Naive B cell (primary cell): ENCODE results near the gene MRPL14. TPM values are rescaled to one million over a fixed set of nuclear protein-coding genes. Genes with fewer than 3 reads are reported as not detected.

Experiments
- ATAC-seq, 2 donors: fragments of 150-1000 bp; cut with Tn5 transposase; 2 replicates each; pipeline ENCODE4 v1.10.0; 2021; ENCODE audit warnings: low read depth in 2 of 2, mild to moderate bottlenecking in 2 of 2, moderate library complexity in 2 of 2
- DNase-seq: peaks from one replicate; pipeline ENCODE4 v3.0.0; 2022
- H3K27ac Mint-ChIP-seq, 6 donors: one replicate each; pipeline ENCODE4 v1.8.0; 2020 to 2022; ENCODE audit warnings: mild to moderate bottlenecking in 6 of 6, mixed read lengths in 6 of 6, moderate library complexity in 5 of 6, inconsistent platforms in 2 of 6
- H3K27me3 Mint-ChIP-seq, 3 donors: one replicate each; pipeline ENCODE4 v1.8.0; 2021 to 2022; ENCODE audit warnings: mixed read lengths in 3 of 3, mild to moderate bottlenecking in 1 of 3
- H3K36me3 Mint-ChIP-seq, 2 donors: one replicate each; pipeline ENCODE4 v1.8.0; 2020 to 2022; ENCODE audit warnings: mixed read lengths in 2 of 2, inconsistent platforms in 1 of 2, mild to moderate bottlenecking in 1 of 2
- H3K4me1 Mint-ChIP-seq, 3 donors: one replicate each; pipeline ENCODE4 v1.8.0; 2020 to 2022; ENCODE audit warnings: mixed read lengths in 3 of 3, inconsistent platforms in 1 of 3, mild to moderate bottlenecking in 1 of 3, moderate library complexity in 1 of 3
- H3K4me3 Mint-ChIP-seq, 8 donors: one replicate each; pipeline ENCODE4 v1.8.0; 2020 to 2022; ENCODE audit warnings: mild to moderate bottlenecking in 8 of 8, mixed read lengths in 8 of 8, moderate library complexity in 8 of 8, inconsistent platforms in 2 of 8
- H3K9me3 Mint-ChIP-seq, 7 donors: one replicate each; pipeline ENCODE4 v1.8.0; 2020 to 2022; ENCODE audit warnings: mixed read lengths in 7 of 7, mild to moderate bottlenecking in 5 of 7, inconsistent platforms in 2 of 7, moderate library complexity in 1 of 7
- polyA plus RNA-seq, 6 donors: library from polyadenylated mRNA; unstranded; fragments of 300-500 nt; fragmentation: Illumina TruSeq; gene quantifications; one replicate each; pipeline ENCODE4 v1.2.3, GENCODE V29; 2021; ENCODE audit warnings: low read depth in 6 of 6

MRPL14 gene
- polyA plus RNA-seq, 6 donors from 2014 or later: 68.2 to 99.9 (median 85.0) TPM

- Mint-ChIP-seq H3K36me3 (no peaks in the 10 kb centered on the region), H3K4me1 (no peaks in the 10 kb centered on the region), H3K4me3 (no peak within 1 kb of the TSS), H3K9me3 (no peaks in the 10 kb centered on the region), H3K27ac (peak within 1 kb of the TSS in 1 of 6 donors; percentile 76), H3K27me3 (peaks cover 5 to 10% (median 10%) of the 10 kb centered on the region in 3 donors)
- ATAC-seq: no peak
- no peak for DNase-seq
Measured at GRCh38 chr6:44158770-44159228, 31.5 kb upstream of the MRPL14 start, which contains the start of gene CAPN11. CAPN11 (plus strand) TSS chr6:44158820; CDS start chr6:44158849, 29 bp downstream.

GRCh38 chr6:44157152-44157521 lies 29.9 kb upstream of the MRPL14 start:
- H3K9me3 Mint-ChIP-seq: no peaks in the 10 kb centered on the region
- DNase-seq: no peak
- no peaks in the 10 kb centered on the region for H3K27me3 Mint-ChIP-seq
- no peak for ATAC-seq
- H3K36me3 Mint-ChIP-seq: no peaks in the 10 kb centered on the region
- no peak overlapping the region for H3K27ac Mint-ChIP-seq
- no peaks in the 10 kb centered on the region for H3K4me1 Mint-ChIP-seq
- H3K4me3 Mint-ChIP-seq: no peak overlapping the region

DNA sequence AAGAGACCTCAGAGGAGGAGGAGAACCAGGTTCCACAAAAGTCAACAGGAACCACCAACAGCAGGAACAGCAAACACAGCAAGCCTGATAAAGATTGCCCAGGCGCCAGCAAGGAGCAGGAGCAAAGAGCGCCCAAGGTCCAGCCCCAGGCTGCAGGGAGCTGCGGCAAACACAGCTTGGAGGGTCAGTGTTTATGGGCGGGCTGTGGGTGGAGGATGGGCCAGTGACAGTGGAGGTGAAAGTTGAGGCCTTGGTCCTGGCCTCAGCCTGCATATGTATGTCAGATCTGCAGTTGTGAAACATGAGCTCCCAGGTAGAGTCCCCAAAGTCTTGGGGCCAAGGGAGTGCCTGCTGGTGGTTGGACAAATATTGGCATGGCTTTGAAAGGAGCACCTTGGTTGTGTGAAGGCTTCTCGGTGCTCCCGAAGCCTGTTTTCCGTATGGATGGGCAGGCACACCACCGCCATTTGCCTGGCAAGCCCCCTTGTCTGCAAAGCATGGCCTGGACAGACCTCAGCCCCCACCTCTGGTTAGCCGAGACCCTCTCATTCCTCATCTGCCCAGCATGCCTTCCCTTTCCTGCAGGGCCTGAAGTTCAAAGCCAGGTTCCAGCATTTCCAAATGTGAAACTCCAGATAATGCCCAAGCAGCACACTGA lies 29.4 kb upstream of the MRPL14 start:
- no peak for DNase-seq
- Mint-ChIP-seq H3K27me3 (no peaks in the 10 kb centered on the region), H3K9me3 (no peaks in the 10 kb centered on the region), H3K4me3 (no peak overlapping the region), H3K27ac (peak overlapping the region in 1 of 6 donors; percentile 21), H3K4me1 (peaks cover under 1 to 4% (median 4%) of the 10 kb centered on the region in 3 donors), H3K36me3 (no peaks in the 10 kb centered on the region)
- no peak for ATAC-seq

- Mint-ChIP-seq H3K27ac (no peak overlapping the region), H3K4me1 (peaks cover 9 to 14% (median 12%) of the 10 kb centered on the region in 3 donors), H3K36me3 (peaks cover 6 to 10% of the 10 kb centered on the region in 2 donors), H3K4me3 (no peak overlapping the region), H3K9me3 (no peaks in the 10 kb centered on the region), H3K27me3 (no peaks in the 10 kb centered on the region)
- ATAC-seq (no peak), DNase-seq (no peak)
Measured at GRCh38 chr6:44154067-44154466, 26.8 kb upstream of the MRPL14 start.

GRCh38 chr6:44152533-44152932 lies 25.3 kb upstream of the MRPL14 start:
- H3K4me1 Mint-ChIP-seq: peaks cover 9 to 14% (median 14%) of the 10 kb centered on the region in 3 donors
- no peak overlapping the region for H3K4me3 Mint-ChIP-seq
- peak overlapping the region in 2 of 6 donors; percentile 85 for H3K27ac Mint-ChIP-seq
- H3K27me3 Mint-ChIP-seq: no peaks in the 10 kb centered on the region
- DNase-seq: no peak
- ATAC-seq: no peak
- H3K9me3 Mint-ChIP-seq: no peaks in the 10 kb centered on the region
- peaks cover 8 to 18% of the 10 kb centered on the region in 2 donors for H3K36me3 Mint-ChIP-seq

- ATAC-seq (peak in 1 of 2 donors; percentile 8), DNase-seq (no peak)
- Mint-ChIP-seq H3K4me3 (no peak overlapping the region), H3K9me3 (no peaks in the 10 kb centered on the region), H3K36me3 (peaks cover 8 to 18% of the 10 kb centered on the region in 2 donors), H3K4me1 (peaks cover 9 to 14% (median 14%) of the 10 kb centered on the region in 3 donors), H3K27me3 (no peaks in the 10 kb centered on the region), H3K27ac (peak overlapping the region in 4 of 6 donors; percentile 62 to 96 (median 85))
Measured at GRCh38 chr6:44152109-44152461, 24.8 kb upstream of the MRPL14 start.

DNA sequence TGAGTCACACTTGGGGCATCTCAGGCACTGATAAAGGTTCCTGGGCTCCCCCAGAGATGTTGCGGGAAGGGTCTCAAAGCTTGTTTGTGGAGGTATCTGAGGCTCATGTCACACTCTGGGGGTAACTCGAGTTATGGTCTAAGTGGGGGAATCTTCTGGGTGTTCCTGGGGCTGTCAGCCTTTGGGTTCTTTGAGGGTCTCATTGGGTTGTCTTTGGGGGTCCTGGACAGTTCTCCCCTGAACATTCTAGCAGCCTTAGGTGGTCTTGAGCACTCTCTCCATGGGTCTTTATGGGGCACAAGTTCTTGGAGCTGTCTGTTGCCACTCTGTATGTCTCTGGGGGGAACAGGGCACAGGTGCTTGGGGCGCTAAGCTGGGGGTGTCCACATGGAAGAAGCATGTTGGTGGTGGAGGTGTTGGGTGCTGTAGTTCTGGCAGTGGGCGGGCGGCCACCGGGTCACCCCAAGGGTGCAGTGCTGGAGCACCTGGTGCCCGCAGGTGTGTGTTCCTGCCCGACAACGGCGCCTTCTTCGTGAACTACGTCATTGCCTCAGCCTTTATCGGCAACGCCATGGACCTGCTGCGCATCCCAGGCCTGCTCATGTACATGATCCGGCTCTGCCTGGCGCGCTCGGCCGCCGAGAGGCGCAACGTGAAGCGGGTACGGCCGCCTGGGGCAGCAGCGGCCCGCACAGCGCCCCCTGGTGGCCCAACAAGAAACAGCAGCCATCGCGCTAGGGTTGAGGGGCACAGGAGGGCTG lies 24.3 kb upstream of the MRPL14 start:
- H3K4me3 Mint-ChIP-seq: peak overlapping the region in 3 of 8 donors; percentile 17 to 68 (median 56)
- peaks cover 9 to 14% (median 14%) of the 10 kb centered on the region in 3 donors for H3K4me1 Mint-ChIP-seq
- ATAC-seq: peak; percentile 86 to 93
- DNase-seq: peak; percentile 75
- H3K36me3 Mint-ChIP-seq: peaks cover 8 to 18% of the 10 kb centered on the region in 2 donors
- peak overlapping the region in 5 of 6 donors; percentile 28 to 96 (median 85) for H3K27ac Mint-ChIP-seq
- no peaks in the 10 kb centered on the region for H3K27me3 Mint-ChIP-seq
- no peaks in the 10 kb centered on the region for H3K9me3 Mint-ChIP-seq

GRCh38 chr6:44150317-44150917 lies 23.2 kb upstream of the MRPL14 start:
- Mint-ChIP-seq H3K4me3 (no peak overlapping the region), H3K9me3 (no peaks in the 10 kb centered on the region), H3K4me1 (peaks cover 9 to 14% (median 14%) of the 10 kb centered on the region in 3 donors), H3K27ac (peak overlapping the region in 2 of 6 donors; percentile 24 to 42), H3K36me3 (peaks cover 8 to 18% of the 10 kb centered on the region in 2 donors), H3K27me3 (no peaks in the 10 kb centered on the region)
- ATAC-seq (no peak), DNase-seq (no peak)

- Mint-ChIP-seq H3K4me1 (peaks cover 9 to 14% (median 14%) of the 10 kb centered on the region in 3 donors), H3K27ac (no peak overlapping the region), H3K4me3 (no peak overlapping the region), H3K27me3 (no peaks in the 10 kb centered on the region), H3K9me3 (no peaks in the 10 kb centered on the region), H3K36me3 (peaks cover 8 to 18% of the 10 kb centered on the region in 2 donors)
- ATAC-seq: no peak
- DNase-seq: no peak
Measured at GRCh38 chr6:44149369-44150012, 22.2 kb upstream of the MRPL14 start.

GRCh38 chr6:44148306-44148705 lies 21.1 kb upstream of the MRPL14 start:
- H3K4me1 Mint-ChIP-seq: peaks cover 9 to 14% (median 14%) of the 10 kb centered on the region in 3 donors
- H3K36me3 Mint-ChIP-seq: peaks cover 8 to 18% of the 10 kb centered on the region in 2 donors
- no peak overlapping the region for H3K27ac Mint-ChIP-seq
- ATAC-seq (no peak), DNase-seq (no peak)
- no peaks in the 10 kb centered on the region for H3K9me3 Mint-ChIP-seq
- H3K27me3 Mint-ChIP-seq: no peaks in the 10 kb centered on the region
- no peak overlapping the region for H3K4me3 Mint-ChIP-seq

GRCh38 chr6:44147256-44147655 lies 20.0 kb upstream of the MRPL14 start:
- Mint-ChIP-seq H3K27me3 (no peaks in the 10 kb centered on the region), H3K9me3 (no peaks in the 10 kb centered on the region), H3K36me3 (peaks cover 8 to 18% of the 10 kb centered on the region in 2 donors), H3K4me1 (peaks cover 9 to 14% (median 14%) of the 10 kb centered on the region in 3 donors), H3K27ac (peak overlapping the region in 2 of 6 donors; percentile 16 to 44), H3K4me3 (no peak overlapping the region)
- no peak for ATAC-seq
- no peak for DNase-seq

- peak overlapping the region in 1 of 6 donors; percentile 44 for H3K27ac Mint-ChIP-seq
- H3K9me3 Mint-ChIP-seq: no peaks in the 10 kb centered on the region
- H3K36me3 Mint-ChIP-seq: peaks cover 8 to 18% of the 10 kb centered on the region in 2 donors
- ATAC-seq (no peak), DNase-seq (no peak)
- H3K27me3 Mint-ChIP-seq: no peaks in the 10 kb centered on the region
- H3K4me1 Mint-ChIP-seq: peaks cover 9 to 11% (median 10%) of the 10 kb centered on the region in 3 donors
- H3K4me3 Mint-ChIP-seq: no peak overlapping the region
Measured at GRCh38 chr6:44146685-44147084, 19.4 kb upstream of the MRPL14 start.

- Mint-ChIP-seq H3K9me3 (no peaks in the 10 kb centered on the region), H3K4me3 (no peak overlapping the region), H3K27ac (no peak overlapping the region), H3K36me3 (peaks cover 7 to 20% of the 10 kb centered on the region in 2 donors), H3K27me3 (no peaks in the 10 kb centered on the region), H3K4me1 (peaks cover 5% of the 10 kb centered on the region in 3 donors)
- DNase-seq: no peak
- no peak for ATAC-seq
Measured at GRCh38 chr6:44145839-44146238, 18.6 kb upstream of the MRPL14 start.
